Measurements from ENCODE around the gene LILRB1. TPM values are rescaled to one million over a fixed set of nuclear protein-coding genes. Genes with fewer than 3 reads are reported as not detected.
"Not testable (repeated sequence)": the region's sequence is repeated elsewhere in the genome, so short reads cannot be mapped to it uniquely, and the experiment has no call there.

The LILRB1 gene
- polyA plus RNA-seq, 4 donors, result 0.86 to 1.6 (median 0.96) TPM

GRCh38 chr19:54624234-54624633, 6.0 kb upstream of the LILRB1 start:
- DNase-seq (ENCODE audit: low read depth in 4 of 4, low spot score in 3 of 4), result not testable (repeated sequence)

- not testable (repeated sequence) for DNase-seq (ENCODE audit: low read depth in 4 of 4, low spot score in 3 of 4)
These were observed 5.2 kb upstream of the LILRB1 start for GRCh38 chr19:54624934-54625730.

GRCh38 chr19:54626757-54627156, 3.5 kb upstream of the LILRB1 start:
- DNase-seq (ENCODE audit: low read depth in 4 of 4, low spot score in 3 of 4), result no peak

- not testable (repeated sequence) for DNase-seq (ENCODE audit: low read depth in 4 of 4, low spot score in 3 of 4)
These were observed 2.4 kb upstream of the LILRB1 start for GRCh38 chr19:54627912-54628311.

GRCh38 chr19:54630782-54631181, 498 bp downstream of the LILRB1 start:
- DNase-seq (ENCODE audit: low read depth in 4 of 4, low spot score in 3 of 4), result no peak

- DNase-seq (ENCODE audit: low read depth in 4 of 4, low spot score in 3 of 4), result not testable (repeated sequence)
These were observed 1.4 kb downstream of the LILRB1 start for GRCh38 chr19:54631489-54632337.

GRCh38 chr19:54632517-54632916, 2.2 kb downstream of the LILRB1 start:
- not testable (repeated sequence) for DNase-seq (ENCODE audit: low read depth in 4 of 4, low spot score in 3 of 4)

GRCh38 chr19:54633401-54633800, 3.1 kb downstream of the LILRB1 start:
- no peak for DNase-seq (ENCODE audit: low read depth in 4 of 4, low spot score in 3 of 4)

GRCh38 chr19:54636081-54636480, 5.8 kb downstream of the LILRB1 start:
- DNase-seq (ENCODE audit: low read depth in 4 of 4, low spot score in 3 of 4), result peak in 1 of 4 donors; percentile 5

GRCh38 chr19:54638683-54639082, 8.4 kb downstream of the LILRB1 start:
- no peak for DNase-seq (ENCODE audit: low read depth in 4 of 4, low spot score in 3 of 4)

GRCh38 chr19:54642953-54643352, 12.7 kb downstream of the LILRB1 start:
- not testable (repeated sequence) for DNase-seq (ENCODE audit: low read depth in 4 of 4, low spot score in 3 of 4)

- not testable (repeated sequence) for DNase-seq (ENCODE audit: low read depth in 4 of 4, low spot score in 3 of 4)
These were observed 13.3 kb downstream of the LILRB1 start for GRCh38 chr19:54643583-54643982.

GRCh38 chr19:54644056-54644455, 13.8 kb downstream of the LILRB1 start:
- DNase-seq (ENCODE audit: low read depth in 4 of 4, low spot score in 3 of 4), result no peak

GRCh38 chr19:54646331-54646841, 16.1 kb downstream of the LILRB1 start:
- no peak for DNase-seq (ENCODE audit: low read depth in 4 of 4, low spot score in 3 of 4)

- no peak for DNase-seq (ENCODE audit: low read depth in 4 of 4, low spot score in 3 of 4)
These were observed 17.8 kb downstream of the LILRB1 start for GRCh38 chr19:54648129-54648528.

GRCh38 chr19:54650108-54650655, 19.9 kb downstream of the LILRB1 start:
- DNase-seq (ENCODE audit: low read depth in 4 of 4, low spot score in 3 of 4), result no peak

- no peak for DNase-seq (ENCODE audit: low read depth in 4 of 4, low spot score in 3 of 4)
These were observed 23.0 kb downstream of the LILRB1 start for GRCh38 chr19:54653181-54653809.

- no peak for DNase-seq (ENCODE audit: low read depth in 4 of 4, low spot score in 3 of 4)
These were observed 24.4 kb downstream of the LILRB1 start for GRCh38 chr19:54654447-54655321.

- DNase-seq (ENCODE audit: low read depth in 4 of 4, low spot score in 3 of 4), result no peak
These were observed 29.0 kb downstream of the LILRB1 start for GRCh38 chr19:54659300-54659699.

GRCh38 chr19:54660306-54660705, 30.0 kb downstream of the LILRB1 start:
- DNase-seq (ENCODE audit: low read depth in 4 of 4, low spot score in 3 of 4), result no peak
